Loucy (cell line): ENCODE results near the gene KAZALD1.

ENCODE experiments used
- H2AFZ ChIP-seq: fragments of 200-600 bp; sonication (generic); 2 replicates; pipeline ENCODE4 v1.6.0; 2016; ENCODE audit warnings: antibody characterized with exemption, mild to moderate bottlenecking, low read length, moderate library complexity
- H3F3A ChIP-seq: fragments of 200-600 bp; 2 replicates; pipeline ENCODE4 v1.6.0; 2016; ENCODE audit warnings: antibody characterized with exemption, low read depth, mild to moderate bottlenecking
- H3K27me3 ChIP-seq: fragments of 200-600 bp; sonication (generic); 2 replicates; pipeline ENCODE4 v1.6.1; 2014; ENCODE audit warnings: low read length, mild to moderate bottlenecking; ENCODE audit not compliant: insufficient read depth, poor library complexity, severe bottlenecking
- H3K36me3 ChIP-seq: fragments of 200-600 bp; sonication (generic); 2 replicates; pipeline ENCODE4 v1.6.1; 2016; ENCODE audit warnings: low read length; ENCODE audit not compliant: insufficient read depth
- H3K4me1 ChIP-seq: fragments of 200-600 bp; sonication (generic); 2 replicates; pipeline ENCODE4 v1.5.1; 2014; ENCODE audit warnings: low read length, mild to moderate bottlenecking; ENCODE audit not compliant: insufficient read depth, poor library complexity, severe bottlenecking
- H3K4me2 ChIP-seq: fragments of 200-600 bp; sonication (generic); 2 replicates; pipeline ENCODE4 v1.6.0; 2014; ENCODE audit warnings: antibody characterized with exemption, low read length, low read depth, mild to moderate bottlenecking; ENCODE audit not compliant: poor library complexity, severe bottlenecking
- H3K4me3 ChIP-seq: fragments of 200-600 bp; sonication (generic); 2 replicates; pipeline ENCODE4 v1.5.1; 2014; ENCODE audit warnings: low read length, mild to moderate bottlenecking, mixed read lengths; ENCODE audit not compliant: poor library complexity, severe bottlenecking
- H3K79me2 ChIP-seq: fragments of 200-600 bp; sonication (generic); 2 replicates; pipeline ENCODE4 v1.6.1; 2014; ENCODE audit warnings: low read length; ENCODE audit not compliant: insufficient read depth
- H3K9ac ChIP-seq: fragments of 200-600 bp; sonication (generic); 2 replicates; pipeline ENCODE4 v1.6.0; 2014; ENCODE audit warnings: mild to moderate bottlenecking, low read depth, low read length, moderate library complexity; ENCODE audit not compliant: poor library complexity, severe bottlenecking
- H3K9me2 ChIP-seq: fragments of 200-600 bp; sonication (generic); replicated peaks from 2 replicates; pipeline ENCODE4 v1.6.1; 2016; ENCODE audit warnings: low read depth, low read length, mixed read lengths
- H3K9me3 ChIP-seq: fragments of 200-600 bp; sonication (generic); 2 replicates; pipeline ENCODE4 v1.6.1; 2014; ENCODE audit warnings: mild to moderate bottlenecking, antibody characterized with exemption, low read length, low read depth; ENCODE audit not compliant: insufficient read depth
- H4K20me1 ChIP-seq: fragments of 200-600 bp; sonication (generic); 2 replicates; pipeline ENCODE4 v1.6.0; 2014; ENCODE audit warnings: antibody characterized with exemption, low read length, mild to moderate bottlenecking; ENCODE audit not compliant: insufficient read depth, poor library complexity, severe bottlenecking
- EZH2phosphoT487 ChIP-seq: fragments of 200-600 bp; IDR thresholded peaks from 2 replicates; pipeline ENCODE4 v1.6.1; 2018; ENCODE audit warnings: antibody characterized with exemption, mild to moderate bottlenecking, moderate library complexity, borderline replicate concordance
- TF ChIP-seq, protein P1 (sequence below): fragments of 200-600 bp; sonication (generic); conservative IDR thresholded peaks from 2 replicates; pipeline ENCODE4 v1.5.1; 2014; ENCODE audit warnings: mild to moderate bottlenecking, antibody characterized with exemption, low read length

Gene KAZALD1

DNA sequence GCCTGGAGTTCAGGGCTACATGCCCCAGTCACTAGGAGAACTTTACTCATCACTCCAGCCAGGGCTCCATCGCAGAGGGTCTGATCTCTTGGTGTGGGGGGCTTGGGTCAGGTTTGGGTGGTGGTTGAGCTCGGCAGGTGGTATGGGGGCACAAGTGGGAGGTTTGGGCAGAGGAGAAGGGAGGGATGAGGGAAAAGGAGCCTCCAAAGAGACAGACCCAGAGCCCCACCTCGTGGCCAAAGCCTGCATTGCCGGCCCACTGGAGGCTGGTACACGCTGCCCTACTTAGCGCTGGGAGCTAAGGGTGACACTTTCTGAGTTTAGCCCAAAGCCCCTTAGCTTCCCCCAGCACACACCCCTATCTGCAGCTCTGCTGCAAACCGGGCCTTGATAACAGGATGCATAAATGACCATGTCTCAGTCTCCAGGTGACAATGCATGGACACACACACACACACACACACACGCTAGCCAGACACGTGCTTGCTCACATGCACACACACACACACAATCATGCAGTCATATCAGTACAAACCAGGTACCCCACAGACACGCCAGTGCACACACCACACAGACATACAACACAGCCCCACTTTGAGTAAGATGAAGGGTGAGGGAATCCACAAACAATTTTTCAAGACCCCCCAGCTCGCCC is 47.4 kb upstream of the KAZALD1 start:
- no peaks in the 10 kb centered on the region for H3K36me3 ChIP-seq
- no peak overlapping the region for H3K9ac ChIP-seq
- no peaks in the 10 kb centered on the region for H3K9me2 ChIP-seq
- H3K4me3 ChIP-seq = no peak overlapping the region
- H3F3A ChIP-seq = no peaks in the 10 kb centered on the region
- TF ChIP-seq, protein P1, sequence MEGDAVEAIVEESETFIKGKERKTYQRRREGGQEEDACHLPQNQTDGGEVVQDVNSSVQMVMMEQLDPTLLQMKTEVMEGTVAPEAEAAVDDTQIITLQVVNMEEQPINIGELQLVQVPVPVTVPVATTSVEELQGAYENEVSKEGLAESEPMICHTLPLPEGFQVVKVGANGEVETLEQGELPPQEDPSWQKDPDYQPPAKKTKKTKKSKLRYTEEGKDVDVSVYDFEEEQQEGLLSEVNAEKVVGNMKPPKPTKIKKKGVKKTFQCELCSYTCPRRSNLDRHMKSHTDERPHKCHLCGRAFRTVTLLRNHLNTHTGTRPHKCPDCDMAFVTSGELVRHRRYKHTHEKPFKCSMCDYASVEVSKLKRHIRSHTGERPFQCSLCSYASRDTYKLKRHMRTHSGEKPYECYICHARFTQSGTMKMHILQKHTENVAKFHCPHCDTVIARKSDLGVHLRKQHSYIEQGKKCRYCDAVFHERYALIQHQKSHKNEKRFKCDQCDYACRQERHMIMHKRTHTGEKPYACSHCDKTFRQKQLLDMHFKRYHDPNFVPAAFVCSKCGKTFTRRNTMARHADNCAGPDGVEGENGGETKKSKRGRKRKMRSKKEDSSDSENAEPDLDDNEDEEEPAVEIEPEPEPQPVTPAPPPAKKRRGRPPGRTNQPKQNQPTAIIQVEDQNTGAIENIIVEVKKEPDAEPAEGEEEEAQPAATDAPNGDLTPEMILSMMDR = peak; percentile 89
- no peak for TF ChIP-seq EZH2phosphoT487
- H3K79me2 ChIP-seq = no peaks in the 10 kb centered on the region
- peak overlapping the region; percentile 53 for H3K4me2 ChIP-seq
- H2AFZ ChIP-seq = peak overlapping the region; percentile 63; the same call in 1 of the 2 replicates
- H4K20me1 ChIP-seq = no peaks in the 10 kb centered on the region
- no peaks in the 10 kb centered on the region for H3K4me1 ChIP-seq
- H3K27me3 ChIP-seq = no peaks in the 10 kb centered on the region
- no peaks in the 10 kb centered on the region for H3K9me3 ChIP-seq

DNA sequence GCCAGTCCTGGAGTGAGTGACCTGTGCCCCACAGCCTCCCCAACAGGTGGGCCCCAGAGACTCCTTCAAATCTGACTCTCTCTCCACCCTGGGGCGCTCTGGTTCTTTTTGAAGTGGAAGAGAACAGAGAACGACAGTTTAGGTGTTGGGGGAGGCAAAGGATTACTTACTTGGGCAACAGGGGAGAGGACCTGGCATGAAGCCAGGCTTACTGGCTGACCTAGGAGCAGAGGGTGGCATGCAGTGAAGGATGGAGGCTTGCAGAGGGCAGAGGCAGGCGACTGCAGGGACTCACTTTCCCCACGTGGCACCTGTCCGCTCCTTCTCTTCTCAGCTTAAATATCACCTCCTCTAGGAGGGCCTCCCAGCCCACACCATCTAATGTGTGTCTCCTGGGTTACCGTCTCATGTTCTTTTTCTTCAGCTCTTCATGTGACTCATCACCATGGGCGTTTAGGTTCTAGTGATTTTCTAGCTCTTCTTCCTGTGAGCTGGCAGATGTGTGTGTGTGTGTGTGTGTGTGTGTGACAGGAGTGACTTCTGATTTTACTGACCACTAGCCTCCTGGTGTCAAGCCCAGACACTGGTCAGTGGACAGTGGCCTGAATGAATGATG is 46.7 kb upstream of the KAZALD1 start:
- no peaks in the 10 kb centered on the region for H4K20me1 ChIP-seq
- no peak overlapping the region for H2AFZ ChIP-seq
- no peaks in the 10 kb centered on the region for H3K9me2 ChIP-seq
- H3K9me3 ChIP-seq = no peaks in the 10 kb centered on the region
- H3K27me3 ChIP-seq = no peaks in the 10 kb centered on the region
- no peaks in the 10 kb centered on the region for H3K4me1 ChIP-seq
- no peak overlapping the region for H3K9ac ChIP-seq
- no peak for TF ChIP-seq EZH2phosphoT487
- TF ChIP-seq, protein P1 = no peak
- H3K79me2 ChIP-seq = no peaks in the 10 kb centered on the region
- H3F3A ChIP-seq = no peaks in the 10 kb centered on the region
- H3K36me3 ChIP-seq = no peaks in the 10 kb centered on the region
- no peak overlapping the region for H3K4me2 ChIP-seq
- no peak overlapping the region for H3K4me3 ChIP-seq

DNA sequence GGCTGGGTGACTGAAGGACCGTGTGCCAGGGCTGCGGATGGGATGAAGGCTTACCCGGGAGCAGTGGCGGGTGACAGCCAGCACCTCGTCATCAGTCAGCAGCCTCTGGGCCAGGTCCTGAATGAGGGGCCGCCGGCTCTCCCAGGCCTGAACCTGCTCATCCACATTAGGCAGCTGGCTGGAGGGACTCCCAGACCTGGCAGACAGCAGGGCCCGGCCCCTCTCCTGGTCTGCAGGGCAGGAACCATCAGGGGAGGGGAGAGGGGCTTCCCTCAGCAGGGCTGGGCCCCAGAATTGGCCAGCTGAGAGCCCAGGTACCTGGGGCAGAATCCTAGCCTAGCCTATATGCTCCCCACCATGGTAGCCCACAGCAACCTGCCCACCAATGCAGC is 46.2 kb upstream of the KAZALD1 start:
- Histone ChIP-seq H3K4me1 (no peaks in the 10 kb centered on the region), H3K9me2 (no peaks in the 10 kb centered on the region), H3K9me3 (no peaks in the 10 kb centered on the region), H3K4me3 (no peak overlapping the region), H3K36me3 (no peaks in the 10 kb centered on the region), H4K20me1 (no peaks in the 10 kb centered on the region), H3K9ac (no peak overlapping the region), H3K27me3 (no peaks in the 10 kb centered on the region), H3K4me2 (no peak overlapping the region), H2AFZ (no peak overlapping the region), H3K79me2 (no peaks in the 10 kb centered on the region), H3F3A (no peaks in the 10 kb centered on the region; the same call in 1 of the 2 replicates)
- no peak for TF ChIP-seq EZH2phosphoT487
- TF ChIP-seq, protein P1 = no peak
